Measurements from ENCODE around the gene TUBA3E. TPM values are rescaled to one million over a fixed set of nuclear protein-coding genes. Genes with fewer than 3 reads are reported as not detected.
A peak's percentile ranks its signal among the peaks of the same experiment; 100 is the strongest.
"Not testable (repeated sequence)": the region's sequence is repeated elsewhere in the genome, so short reads cannot be mapped to it uniquely, and the experiment has no call there.

TUBA3E gene
- total RNA-seq, 2 donors from 2014 or later, result 32.6 TPM; not detected in 1

GRCh38 chr2:130183512-130184373 lies 14.5 kb downstream of the TUBA3E start:
- no peak overlapping the region for H3K4me3 ChIP-seq
- 54% methylated on average over 26 of the region's 26 CpGs for WGBS
- no peaks in the 10 kb centered on the region for H3K36me3 ChIP-seq
- intact Hi-C loops (cut with DNase I), result loop anchor here (10.0 kb wide), 1 partner anchor 921 kb away; the partner anchor contains the start of gene PLEKHB2
- H3K27me3 ChIP-seq (replicated peaks; ENCODE audit: insufficient read depth), result no peaks in the 10 kb centered on the region
- TF ChIP-seq CTCF (IDR thresholded peaks at IDR 0.05), result no peak
- TF ChIP-seq POLR2A (IDR thresholded peaks at IDR 0.05), result no peak
- no peak for TF ChIP-seq POLR2AphosphoS5 (IDR thresholded peaks at IDR 0.05)
- H3K4me1 ChIP-seq (replicated peaks), result peaks cover 5% of the 10 kb centered on the region
- H3K9me3 ChIP-seq, result no peaks in the 10 kb centered on the region
- no peak for DNase-seq (ENCODE audit: low spot score)
- H3K27ac ChIP-seq, result no peak overlapping the region

DNA sequence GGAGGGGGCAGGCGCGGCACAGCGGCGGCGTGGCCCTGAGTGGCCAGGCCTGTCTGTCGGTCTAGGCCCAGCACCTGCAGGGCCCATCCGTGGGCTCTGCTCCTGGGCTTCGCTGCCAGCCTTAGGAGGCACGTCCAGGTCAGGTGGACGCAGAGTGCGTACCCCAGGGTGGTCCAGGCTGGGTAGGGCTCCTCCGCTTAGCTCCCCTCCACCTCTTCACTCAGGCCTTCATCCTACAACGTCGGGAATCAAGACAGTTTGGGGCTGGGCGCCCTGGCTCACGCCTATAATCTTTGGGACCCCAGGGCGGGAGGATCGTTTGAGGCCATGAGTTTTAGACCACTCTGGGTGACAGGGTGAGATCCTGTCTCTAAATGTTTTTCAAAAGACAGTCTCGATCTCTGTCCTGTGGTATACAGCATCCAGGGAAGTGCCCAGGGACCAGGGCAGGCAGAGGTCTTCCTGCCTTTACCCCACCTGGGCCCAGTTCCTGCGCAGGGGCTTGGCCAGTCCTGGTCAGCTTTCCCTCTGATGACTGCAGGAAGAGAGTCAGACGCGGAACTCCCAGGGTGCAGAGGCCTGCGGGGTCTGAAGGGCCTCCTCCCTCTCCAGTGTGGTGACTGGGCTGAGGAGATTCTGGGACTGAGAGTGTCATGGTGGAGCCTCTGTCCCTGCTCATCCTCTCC lies 15.3 kb downstream of the TUBA3E start:
- not testable (repeated sequence) for H3K27me3 ChIP-seq (replicated peaks; ENCODE audit: insufficient read depth); H3K4me1 ChIP-seq (replicated peaks); H3K9me3 ChIP-seq; H3K36me3 ChIP-seq; DNase-seq (ENCODE audit: low spot score)
- intact Hi-C loops (cut with DNase I), result loop anchor here (10.0 kb wide), 1 partner anchor 922 kb away; the partner anchor contains the start of gene PLEKHB2
- WGBS, result 32% methylated on average over 13 of the region's 23 CpGs
- Histone ChIP-seq H3K27ac (peak overlapping the region; percentile 31 to 54), H3K4me3 (peak overlapping the region; percentile 98)

DNA sequence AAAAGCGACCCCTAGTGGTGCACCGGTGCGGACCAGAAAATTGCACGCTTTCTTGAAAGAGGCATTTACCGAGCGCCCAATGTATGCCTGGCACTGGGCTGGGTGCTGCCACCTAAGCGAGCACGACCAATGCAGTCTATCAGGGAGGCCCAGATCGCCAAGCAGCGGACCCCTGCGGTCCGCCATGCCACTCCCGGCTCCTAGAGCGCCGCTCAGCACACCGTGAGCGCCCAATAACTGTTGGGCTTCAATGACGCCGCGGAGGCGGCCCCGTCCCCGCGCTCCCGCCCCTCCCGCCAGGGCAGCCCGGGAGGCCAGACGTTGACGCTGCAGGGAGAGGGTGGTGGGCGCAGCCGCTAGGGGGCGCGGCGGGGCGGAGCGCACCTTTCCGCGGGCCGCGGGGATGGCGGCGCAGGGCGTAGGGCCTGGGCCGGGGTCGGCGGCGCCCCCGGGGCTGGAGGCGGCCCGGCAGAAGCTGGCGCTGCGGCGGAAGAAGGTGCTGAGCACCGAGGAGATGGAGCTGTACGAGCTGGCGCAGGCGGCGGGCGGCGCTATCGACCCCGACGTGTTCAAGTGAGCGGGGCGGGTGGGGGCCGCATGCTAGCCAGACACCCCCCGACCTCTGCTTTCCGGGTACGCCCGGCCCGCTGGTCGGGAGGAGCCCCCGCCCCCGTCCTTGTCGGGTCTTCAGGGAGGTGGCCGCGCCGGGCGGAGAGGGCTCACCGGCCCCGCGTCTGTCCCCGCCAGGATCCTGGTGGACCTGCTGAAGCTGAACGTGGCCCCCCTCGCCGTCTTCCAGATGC lies 16.2 kb downstream of the TUBA3E start, which contains the start of gene MZT2B:
TSS of gene MZT2B (plus strand) at position 383 of the 803 bp plus-strand sequence. CDS start at position 404, 21 bp downstream.
- intact Hi-C loops (cut with DNase I), result loop anchor here (2.0 to 10.0 kb wide), 3 partner anchors 151 to 923 kb away; partner anchors contain the start of genes IMP4 and PLEKHB2
- Histone ChIP-seq H3K27ac (peak within 1 kb of the TSS; percentile 89 to 93), H3K4me3 (peak within 1 kb of the TSS; percentile 98)
- H3K36me3 ChIP-seq; H3K27me3 ChIP-seq (replicated peaks; ENCODE audit: insufficient read depth); H3K9me3 ChIP-seq; H3K4me1 ChIP-seq (replicated peaks): not testable (repeated sequence)
- peak; percentile 87 to 93 (median 92) for TF ChIP-seq CTCF (IDR thresholded peaks at IDR 0.05)
- peak; percentile 82 for DNase-seq (ENCODE audit: low spot score)
- under 1% methylated on average over 69 of the region's 86 CpGs for WGBS

- H3K4me1 ChIP-seq (replicated peaks), result peaks cover 5% of the 10 kb centered on the region
- DNase-seq (ENCODE audit: low spot score), result peak; percentile 96
- TF ChIP-seq POLR2AphosphoS5 (IDR thresholded peaks at IDR 0.05) (peak; percentile 93), CTCF (IDR thresholded peaks at IDR 0.05) (peak in 1 of 4 experiments; percentile 25), POLR2A (IDR thresholded peaks at IDR 0.05) (peak; percentile 37)
- no peaks in the 10 kb centered on the region for H3K27me3 ChIP-seq (replicated peaks; ENCODE audit: insufficient read depth)
- intact Hi-C loops (cut with DNase I), result loop anchor here (2.0 to 10.0 kb wide), 3 partner anchors 151 to 923 kb away; partner anchors contain the start of genes IMP4 and PLEKHB2
- H3K9me3 ChIP-seq, result no peaks in the 10 kb centered on the region
- no peaks in the 10 kb centered on the region for H3K36me3 ChIP-seq
- H3K27ac ChIP-seq, result peak within 1 kb of the TSS; percentile 89 to 93
- H3K4me3 ChIP-seq, result peak within 1 kb of the TSS; percentile 98
- WGBS, result 0% methylated on average over 55 of the region's 55 CpGs
These were observed 16.8 kb downstream of the TUBA3E start, which contains the start of gene SMPD4 for GRCh38 chr2:130181325-130181879. SMPD4 (minus strand) TSS chr2:130181602; CDS start chr2:130176592, 5,010 bp downstream.

- not testable (repeated sequence) for H3K27me3 ChIP-seq (replicated peaks; ENCODE audit: insufficient read depth); DNase-seq (ENCODE audit: low spot score); H3K36me3 ChIP-seq; H3K9me3 ChIP-seq; H3K4me1 ChIP-seq (replicated peaks)
- peak overlapping the region; percentile 98 for H3K4me3 ChIP-seq
- H3K27ac ChIP-seq, result peak overlapping the region; percentile 89 to 93
- WGBS, result 26% methylated on average over 38 of the region's 38 CpGs
- intact Hi-C loops (cut with DNase I), result loop anchor here (2.0 to 10.0 kb wide), 3 partner anchors 152 to 924 kb away; partner anchors contain the start of genes IMP4 and PLEKHB2
These were observed 17.6 kb downstream of the TUBA3E start for GRCh38 chr2:130180404-130181324.

DNA sequence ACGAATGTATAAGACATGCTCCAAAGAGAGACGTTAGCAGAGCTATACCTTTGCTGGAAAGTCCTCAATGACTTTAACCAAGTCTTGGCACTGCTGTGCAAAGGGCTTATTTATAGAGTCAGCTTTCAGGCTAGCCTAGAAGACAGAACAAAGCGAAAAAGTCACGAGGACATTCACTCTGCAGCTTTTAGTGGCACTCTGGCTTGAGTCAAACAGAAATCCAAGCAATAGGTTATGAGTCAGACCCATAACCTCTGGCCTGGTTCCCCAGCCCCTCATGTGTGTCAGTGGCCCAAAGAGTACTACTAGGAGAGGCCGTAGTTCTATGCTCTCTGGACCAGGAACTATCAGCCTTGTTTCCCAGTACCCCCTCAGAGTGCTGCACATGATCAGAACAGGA lies 23.4 kb downstream of the TUBA3E start:
- H3K9me3 ChIP-seq; intact Hi-C loops (cut with DNase I); H3K36me3 ChIP-seq; DNase-seq (ENCODE audit: low spot score); H3K4me1 ChIP-seq (replicated peaks); H3K27ac ChIP-seq; H3K27me3 ChIP-seq (replicated peaks; ENCODE audit: insufficient read depth); H3K4me3 ChIP-seq: not testable (repeated sequence)
- WGBS, result 89% methylated on average over 5 of the region's 5 CpGs
